SK-N-SH (cell line): ENCODE results near the gene STX16.

Experiments
- CTCF ChIP-seq: fragments of 200-600 bp; sonication (generic); IDR thresholded peaks from 2 replicates; pipeline ENCODE4 v1.6.1; 2017; ENCODE audit warnings: antibody characterized with exemption, mild to moderate bottlenecking, moderate library complexity
- EP300 ChIP-seq, 2 experiments: IDR thresholded peaks; 2 replicates each; pipeline versions ENCODE4 v1.4.0 to v1.6.1; 2012; ENCODE audit warnings: borderline replicate concordance in 1 of 2, low read depth in 1 of 2, low read length in 1 of 2
- JUND ChIP-seq: IDR thresholded peaks from 2 replicates; pipeline ENCODE4 v1.4.0; 2012

GRCh38 chr20:58706975-58707681, 56.0 kb downstream of the STX16 start:
- no peak for TF ChIP-seq JUND
- no peak for TF ChIP-seq CTCF
- TF ChIP-seq EP300 (IDR thresholded peaks at IDR 0.05; ENCODE audit: borderline replicate concordance in 1 of 2, low read depth in 1 of 2, low read length in 1 of 2): no peak
